OCI-M2 (cell line): Measurements from ENCODE around the gene TBC1D17.

Experiments used
- DNase-seq: peaks from one replicate; lab custom pipeline; 2025; ENCODE audit not compliant: unreplicated experiment; lab: John Stamatoyannopoulos, UW

Gene TBC1D17

DNA sequence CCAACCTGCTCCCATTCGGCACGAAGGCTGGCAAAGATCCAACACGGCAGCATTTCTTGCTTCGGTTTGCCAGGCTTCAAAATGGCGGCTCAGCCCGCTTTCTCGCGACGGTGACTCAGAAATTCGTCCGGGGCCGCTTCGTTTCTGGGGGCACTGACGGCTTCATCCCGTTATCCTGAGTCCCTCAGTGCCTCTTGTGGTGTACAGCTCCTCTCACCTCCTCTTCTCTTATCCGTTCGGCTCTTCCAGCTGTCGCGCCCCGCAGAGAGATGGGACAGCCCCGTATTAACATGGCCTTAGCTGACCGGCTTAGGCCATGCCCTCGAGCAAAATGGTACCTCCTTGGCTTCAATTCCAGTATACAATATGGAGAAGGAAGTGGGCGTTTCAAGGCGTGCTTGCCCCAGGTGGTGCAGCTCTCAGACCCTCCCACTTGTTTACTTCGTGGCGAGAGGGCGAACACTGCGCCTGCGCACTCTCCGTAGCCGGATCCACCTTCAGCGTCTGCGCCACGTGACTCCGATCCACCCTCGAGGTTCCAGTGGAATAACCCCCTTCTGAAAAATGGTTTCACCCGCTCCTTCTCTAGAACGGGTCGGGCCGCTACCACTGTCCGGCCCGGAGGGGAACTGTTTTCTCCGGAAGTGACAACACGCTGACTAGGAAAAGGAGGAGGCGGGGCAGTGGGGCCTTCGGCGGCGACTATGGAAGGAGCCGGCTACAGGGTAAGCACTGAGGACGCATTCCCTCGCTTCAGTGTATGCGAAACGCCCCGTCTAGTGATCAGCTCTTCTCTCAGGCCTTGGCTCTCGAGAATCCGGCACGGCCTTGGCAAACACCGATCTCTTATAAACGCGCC, at the start of gene TBC1D17, which contains the start of gene AKT1S1:
Gene TBC1D17, plus strand, starts transcription at position 683 of the 859 bp plus-strand sequence. Its CDS starts 22 bp downstream, at position 705.
Gene AKT1S1, minus strand, starts transcription at position 336 of the 859 bp plus-strand sequence. CDS start 4,060 bp downstream, outside the sequence.
- peak; percentile 98 for DNase-seq

DNA sequence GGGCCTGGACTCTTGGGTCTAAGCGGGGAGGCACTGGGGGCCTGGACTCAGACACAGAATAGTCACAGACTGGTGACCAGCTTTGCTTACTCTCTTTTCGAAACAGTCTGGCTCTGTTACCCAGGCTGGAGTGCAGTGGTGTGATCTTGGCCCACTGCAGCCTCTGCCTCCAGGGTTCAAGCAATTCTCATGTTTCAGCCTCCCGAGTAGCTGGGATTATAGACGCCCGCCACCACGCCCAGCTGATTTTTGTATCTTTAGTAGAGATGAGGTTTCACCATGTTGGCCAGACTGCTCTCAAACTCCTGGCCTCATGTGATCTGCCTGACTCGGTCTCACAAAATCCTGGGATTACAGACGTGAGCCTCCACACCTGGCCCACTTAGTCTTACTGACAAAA, 48.3 kb upstream of the TBC1D17 start:
- DNase-seq = no peak

DNA sequence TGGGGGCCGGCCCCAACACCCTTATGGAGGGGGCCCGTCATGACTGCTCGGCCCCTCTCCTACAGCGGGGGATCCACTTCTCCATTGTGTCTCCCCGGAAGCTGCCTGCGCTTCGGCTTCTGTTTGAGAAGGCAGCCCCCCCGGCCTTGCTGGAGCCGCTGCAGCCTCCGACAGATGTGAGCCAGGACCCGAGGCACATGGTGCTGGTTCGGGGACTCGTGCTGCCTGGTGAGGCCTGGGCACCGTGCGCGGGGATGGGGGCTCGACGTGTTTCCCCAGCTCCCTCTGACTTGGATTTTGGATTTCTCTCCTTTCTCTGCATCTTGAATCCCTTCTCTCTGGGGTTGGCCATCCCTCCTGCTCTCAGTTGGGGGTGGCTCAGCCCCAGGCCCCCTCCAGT, 47.8 kb upstream of the TBC1D17 start:
- no peak for DNase-seq

DNA sequence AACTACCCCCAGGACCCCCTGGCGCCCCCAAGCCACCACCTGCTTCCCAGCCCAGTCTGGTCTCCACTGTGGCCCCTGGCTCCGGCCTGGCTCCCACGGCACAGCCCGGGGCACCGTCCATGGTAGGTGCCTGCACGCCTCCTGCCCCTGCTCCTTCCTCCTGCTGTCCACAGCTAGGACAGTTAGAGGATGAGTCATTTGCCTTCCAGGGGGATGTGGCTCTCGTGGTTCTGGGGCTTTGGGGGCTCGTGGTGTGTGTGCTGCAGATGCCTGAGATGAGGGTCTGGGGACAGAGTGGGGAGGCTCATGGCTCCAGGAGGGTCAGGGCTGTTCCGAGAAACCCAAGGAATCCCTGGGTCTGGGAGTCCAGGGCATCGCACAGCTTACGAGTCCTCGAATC, 46.7 kb upstream of the TBC1D17 start:
- DNase-seq = no peak

DNA sequence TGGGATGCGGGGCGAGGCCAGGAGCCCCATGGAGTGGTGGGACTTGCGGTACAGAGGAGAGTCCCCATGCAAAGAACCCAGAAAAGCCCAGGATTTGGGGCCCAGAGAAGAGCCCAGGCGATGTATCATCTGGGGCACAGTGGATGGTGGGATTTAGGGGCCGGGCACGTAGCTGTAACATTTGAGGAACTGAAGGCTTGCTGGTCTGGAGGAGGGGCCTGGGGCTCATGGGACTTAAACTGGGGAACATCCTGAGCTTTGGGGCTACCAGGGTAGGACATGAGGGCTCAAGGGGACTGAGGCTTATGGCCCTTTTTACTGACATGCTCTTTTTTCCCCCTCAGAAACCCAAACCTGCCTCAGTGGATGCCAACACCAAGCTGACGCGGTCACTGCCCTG, 45.9 kb upstream of the TBC1D17 start:
- no peak for DNase-seq

DNA sequence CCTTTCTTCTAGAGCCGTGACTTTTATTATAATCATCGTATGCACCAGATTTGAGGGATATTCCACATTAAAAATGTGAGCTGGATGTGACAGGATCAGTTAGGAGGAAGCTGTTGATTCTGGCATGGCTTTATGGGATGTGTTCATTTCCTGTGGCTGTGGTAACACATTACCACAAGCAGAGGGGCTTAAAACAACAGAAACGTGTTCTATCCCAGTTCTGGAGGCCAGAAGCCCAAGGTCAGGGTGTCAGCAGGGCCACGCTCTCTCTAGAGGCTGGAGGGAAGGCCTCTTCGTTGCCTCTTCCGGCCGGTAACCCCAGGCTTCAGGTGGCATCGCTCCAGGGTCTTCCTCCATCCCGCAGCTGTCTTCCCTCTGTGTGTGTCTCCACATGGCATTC, 44.9 kb upstream of the TBC1D17 start:
- DNase-seq = no peak

DNA sequence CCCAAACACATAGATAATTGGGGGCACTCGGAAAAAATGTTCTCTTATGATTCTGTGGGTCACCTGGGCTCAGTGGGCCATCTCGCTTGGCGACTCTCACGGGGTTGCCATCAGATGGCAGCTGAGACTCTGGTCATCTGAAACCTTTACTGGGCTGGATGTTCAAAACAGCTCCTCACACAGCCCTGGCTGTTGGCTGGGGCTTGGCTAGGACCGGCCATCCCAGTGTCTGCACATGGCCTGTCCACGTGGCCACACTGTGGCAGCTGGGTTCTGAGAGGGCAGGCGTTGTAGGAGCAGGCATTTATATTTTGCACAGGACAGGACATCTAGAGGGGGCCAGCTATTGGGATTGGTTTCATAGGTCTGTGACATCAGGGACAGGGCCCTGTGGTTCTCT, 43.9 kb upstream of the TBC1D17 start:
- no peak for DNase-seq

DNA sequence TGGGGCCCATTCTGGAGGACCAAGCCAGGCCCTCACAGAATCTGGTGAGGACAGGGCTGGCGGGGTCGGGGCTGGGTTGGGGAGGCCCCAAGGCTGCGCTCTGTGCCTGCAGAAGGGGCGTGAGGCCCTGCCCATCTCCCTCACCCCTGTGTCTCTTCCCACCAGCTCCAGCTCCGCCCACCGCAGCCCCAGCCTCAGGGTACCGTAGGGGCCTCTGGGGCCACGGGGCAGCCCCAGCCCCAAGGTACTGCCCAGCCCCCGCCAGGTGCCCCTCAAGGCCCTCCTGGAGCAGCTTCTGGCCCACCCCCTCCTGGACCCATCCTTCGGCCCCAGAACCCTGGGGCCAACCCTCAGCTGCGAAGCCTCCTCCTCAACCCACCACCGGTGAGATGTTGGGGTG, 41.9 kb upstream of the TBC1D17 start:
- no peak for DNase-seq

DNA sequence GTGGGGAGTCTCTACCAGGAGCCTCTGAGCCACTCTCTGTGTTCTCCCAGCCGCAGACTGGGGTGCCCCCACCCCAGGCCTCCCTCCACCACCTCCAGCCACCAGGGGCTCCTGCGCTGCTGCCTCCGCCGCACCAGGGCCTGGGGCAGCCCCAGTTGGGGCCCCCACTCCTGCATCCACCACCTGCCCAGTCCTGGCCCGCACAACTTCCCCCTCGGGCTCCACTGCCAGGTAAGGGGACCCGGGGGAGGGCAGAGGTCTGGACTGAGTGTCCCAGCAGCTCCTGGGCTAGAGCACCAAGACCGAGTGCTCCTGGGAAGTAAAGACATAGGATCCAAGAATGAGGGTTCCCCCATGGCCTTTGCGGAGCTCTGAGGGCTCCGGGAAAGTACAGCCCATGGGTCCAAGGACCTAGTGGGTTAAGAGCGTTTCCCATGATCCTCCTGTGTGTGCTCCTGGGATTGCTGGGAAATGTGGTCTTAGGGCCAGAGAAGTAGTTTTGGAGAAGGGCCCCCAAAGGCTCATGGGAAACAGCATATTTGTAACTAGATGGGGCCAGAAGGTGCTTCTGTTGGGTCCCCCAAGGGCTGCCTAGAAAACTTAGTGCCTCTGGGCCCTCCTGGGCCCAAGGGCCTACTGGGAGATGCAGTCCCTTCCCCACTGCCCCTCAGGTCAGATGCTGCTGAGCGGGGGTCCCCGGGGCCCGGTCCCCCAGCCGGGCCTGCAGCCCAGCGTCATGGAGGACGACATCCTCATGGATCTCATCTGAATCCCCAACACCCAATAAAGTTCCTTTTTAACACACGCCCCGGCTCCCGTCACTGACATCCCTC, 41.1 kb upstream of the TBC1D17 start:
- no peak for DNase-seq

DNA sequence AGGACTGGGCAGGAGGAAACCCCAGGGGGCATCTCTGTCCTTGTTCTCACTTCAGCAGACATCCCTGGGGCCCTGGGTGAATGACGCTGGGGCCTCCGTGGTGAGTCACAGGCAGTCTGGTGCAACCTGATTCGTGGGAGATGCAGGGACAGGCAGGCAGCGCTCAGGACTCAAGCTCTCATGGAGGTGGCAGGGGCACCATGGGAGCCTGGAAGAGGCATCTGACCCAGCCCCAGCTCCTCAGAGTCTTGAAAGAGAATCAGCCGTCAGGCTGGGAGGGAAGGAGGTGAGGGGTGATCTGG, 40.5 kb upstream of the TBC1D17 start:
- no peak for DNase-seq

DNA sequence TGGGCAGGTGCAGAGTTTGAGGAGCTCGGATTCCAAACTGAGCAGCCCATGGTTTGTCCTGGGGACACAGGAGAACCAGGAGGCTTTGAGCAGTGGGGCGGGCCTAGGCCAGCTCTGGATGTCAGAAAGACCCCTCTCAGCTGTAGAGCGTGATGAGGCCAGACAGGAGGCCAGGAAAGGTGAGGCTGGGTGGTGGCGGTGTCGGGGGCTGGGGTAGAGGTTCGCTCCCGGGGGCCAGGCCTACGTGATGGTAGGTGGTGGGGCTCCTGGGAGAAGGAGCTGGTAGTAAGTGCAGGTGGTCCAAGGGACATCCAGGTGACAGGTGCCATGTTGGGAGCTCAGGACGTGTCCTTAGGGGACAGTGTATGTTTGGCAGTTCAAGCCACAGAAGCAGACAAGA, 40.1 kb upstream of the TBC1D17 start:
- DNase-seq = no peak

DNA sequence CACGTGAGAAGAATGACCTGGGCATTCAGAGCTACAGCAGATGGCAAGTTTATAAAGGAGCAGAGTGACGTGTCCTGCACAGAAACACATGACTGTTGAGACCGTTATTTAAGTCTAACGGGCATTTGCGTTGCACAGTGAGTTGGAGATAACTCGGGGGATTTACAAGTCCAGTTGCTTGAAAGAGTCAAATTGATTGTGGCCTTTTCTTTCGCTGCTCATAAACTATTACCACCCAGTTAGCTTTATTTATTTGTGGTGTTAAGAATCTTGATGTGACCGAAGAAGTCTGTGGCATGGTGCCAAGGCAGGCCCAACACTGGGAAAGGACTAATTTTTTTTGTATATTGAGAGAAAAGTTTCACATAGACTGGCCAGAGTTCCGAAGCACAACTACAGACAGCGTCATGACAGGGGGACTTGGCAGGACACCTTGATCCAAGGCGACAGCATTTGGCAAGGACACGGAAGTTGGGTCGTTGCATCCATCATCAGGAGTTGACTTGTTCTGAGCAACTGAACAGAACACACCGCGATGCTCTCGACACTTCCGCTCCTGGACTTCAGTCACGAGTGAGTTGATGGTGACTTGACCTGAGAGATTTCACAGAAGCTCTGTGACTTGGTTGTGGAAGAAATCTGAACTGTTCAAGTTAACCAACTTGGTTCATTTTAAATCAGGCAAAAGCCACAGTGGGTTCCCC, 38.5 kb upstream of the TBC1D17 start:
- DNase-seq = no peak

DNA sequence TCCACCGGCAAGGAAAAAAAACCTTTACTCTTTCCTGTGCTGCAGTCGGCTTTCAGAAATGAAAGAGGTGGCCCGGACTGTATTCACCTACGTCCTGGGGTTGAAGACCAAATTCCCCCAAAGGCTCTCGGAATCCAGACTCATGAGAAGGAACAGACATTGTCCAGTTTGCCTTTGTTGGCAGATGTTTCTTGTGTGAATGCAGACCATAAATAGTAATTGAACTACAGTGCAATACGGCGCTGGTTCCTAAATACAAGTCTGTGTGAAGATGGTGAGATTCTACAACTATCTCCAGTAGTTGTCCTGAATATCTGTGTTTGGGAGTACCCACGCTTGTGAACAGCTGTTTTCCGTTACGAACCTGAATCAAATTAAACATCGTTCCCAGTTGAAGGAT, 37.8 kb upstream of the TBC1D17 start:
- no peak for DNase-seq

DNA sequence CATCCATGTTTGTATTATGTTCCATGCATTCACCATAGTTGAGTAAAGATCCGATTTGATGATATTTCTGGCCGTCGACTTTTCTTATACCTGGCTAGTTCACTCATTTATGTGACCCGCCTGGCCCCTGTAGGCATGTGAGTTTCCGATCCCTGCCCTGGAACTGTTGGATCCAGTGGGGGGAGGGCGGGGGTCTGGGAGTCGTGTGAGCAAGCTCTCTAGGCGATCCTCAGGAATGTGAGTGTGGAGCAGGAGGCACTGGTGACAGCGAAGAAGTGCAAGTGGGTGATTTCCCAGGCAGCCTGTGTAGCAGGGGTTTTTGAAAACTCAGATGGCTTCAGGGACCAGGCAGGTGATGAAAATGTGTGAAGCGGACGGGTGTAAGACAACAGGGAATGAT, 37.2 kb upstream of the TBC1D17 start:
- no peak for DNase-seq

DNA sequence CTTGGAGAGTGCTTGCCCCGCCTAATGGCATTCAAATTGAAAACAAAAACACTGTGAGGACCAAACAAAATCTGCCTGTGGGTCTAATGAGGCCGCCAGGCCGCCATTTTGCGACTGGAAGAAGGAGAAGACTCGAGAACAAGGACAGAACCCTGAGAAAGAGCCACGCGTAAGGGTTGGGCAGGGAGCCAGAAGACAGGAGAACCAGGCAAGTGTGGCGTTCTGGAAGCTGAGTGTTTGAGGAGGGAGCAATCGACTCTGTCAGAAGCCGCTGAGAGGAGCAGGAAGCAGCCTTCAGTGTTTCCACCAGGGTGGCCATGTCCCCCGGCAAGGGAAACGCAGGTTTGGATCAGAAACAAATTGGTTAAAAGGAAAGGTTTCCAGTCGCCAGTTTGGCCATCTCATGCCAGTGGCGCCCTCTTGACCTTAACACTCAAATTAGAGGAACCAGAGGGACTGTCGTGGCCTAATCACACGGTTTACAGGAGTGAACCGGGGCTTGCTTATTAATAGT, 36.7 kb upstream of the TBC1D17 start:
- DNase-seq = no peak

DNA sequence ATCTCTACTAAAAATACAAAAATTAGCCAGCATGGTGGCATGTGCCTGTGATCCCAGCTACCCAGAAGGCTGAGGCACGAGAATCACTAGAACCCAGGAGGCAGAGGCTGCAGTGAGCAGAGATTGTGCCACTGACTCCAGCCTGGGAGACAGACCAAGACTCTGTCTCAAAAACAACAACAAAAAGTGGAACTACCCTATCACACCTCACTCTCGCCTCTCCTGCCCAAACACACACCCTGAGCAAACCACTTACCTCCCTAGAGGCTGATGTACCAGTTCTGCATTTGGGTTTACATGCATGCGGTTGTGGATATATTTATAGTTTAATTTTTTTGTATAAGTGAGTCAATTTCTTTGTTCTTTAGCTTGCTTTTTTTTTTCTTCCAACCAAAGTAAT, 34.2 kb upstream of the TBC1D17 start:
- no peak for DNase-seq

DNA sequence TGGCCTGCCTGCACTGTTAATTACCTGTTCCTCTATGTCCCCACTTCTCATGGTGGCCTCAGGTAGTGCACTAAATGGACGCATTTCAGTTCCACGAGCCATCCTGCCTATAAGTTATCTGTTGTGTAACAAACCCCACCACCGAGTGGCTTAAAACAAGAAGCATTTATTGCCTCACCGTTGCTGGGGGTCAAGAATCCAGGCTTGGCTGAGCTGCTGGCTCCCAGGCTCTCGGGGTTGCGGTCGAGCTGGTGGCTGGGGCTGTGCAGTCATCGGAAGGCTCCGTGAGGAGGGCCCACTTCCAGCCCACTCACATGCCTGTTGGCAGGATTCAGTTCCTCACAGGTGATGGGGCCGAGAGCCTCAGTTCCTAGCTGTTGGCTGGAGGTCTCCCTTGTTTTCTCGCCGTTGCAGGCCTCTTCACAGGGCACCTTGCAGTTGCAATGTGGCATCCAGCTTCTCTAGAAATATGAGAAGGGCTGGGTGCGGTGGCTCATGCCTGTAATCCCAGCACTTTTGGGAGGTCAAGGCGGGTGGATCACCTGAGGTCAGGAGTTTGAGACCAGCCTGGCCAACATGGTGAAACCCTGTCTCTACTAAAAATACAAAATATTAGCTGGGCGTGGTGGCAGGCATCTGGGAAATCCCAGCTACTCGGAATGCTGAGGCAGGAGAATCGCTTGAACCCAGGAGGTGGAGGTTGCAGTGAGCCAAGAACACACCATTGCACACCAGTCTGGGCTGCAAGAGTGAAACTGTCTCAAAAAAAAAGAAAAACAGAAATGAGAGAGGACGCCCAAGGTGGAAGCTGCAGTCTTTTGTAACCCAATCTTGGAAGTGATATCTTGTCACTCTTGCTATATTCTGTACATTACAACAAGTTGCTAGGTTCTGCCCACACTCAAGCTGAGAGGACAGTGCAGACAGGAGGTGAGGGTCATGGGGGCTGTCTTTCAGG, 33.1 kb upstream of the TBC1D17 start:
- no peak for DNase-seq

DNA sequence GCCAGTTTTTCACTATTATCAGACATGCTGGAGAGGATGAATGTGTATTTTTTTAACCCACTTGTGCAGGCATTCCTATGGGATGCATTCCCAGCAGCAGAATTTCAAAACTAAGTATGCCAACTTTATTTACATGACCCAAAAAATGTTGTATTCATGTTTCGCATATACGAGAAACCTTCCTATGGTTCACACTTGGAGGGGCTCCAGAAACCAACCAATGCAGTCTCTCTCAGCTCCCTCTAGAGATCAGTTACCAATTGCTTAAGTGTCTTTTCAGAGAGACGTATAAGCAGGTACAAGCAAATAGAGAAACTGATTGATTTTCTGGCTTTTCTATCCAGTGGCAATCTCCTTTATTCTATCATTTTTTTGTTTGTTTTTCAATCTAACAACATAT, 32.1 kb upstream of the TBC1D17 start:
- DNase-seq = no peak

DNA sequence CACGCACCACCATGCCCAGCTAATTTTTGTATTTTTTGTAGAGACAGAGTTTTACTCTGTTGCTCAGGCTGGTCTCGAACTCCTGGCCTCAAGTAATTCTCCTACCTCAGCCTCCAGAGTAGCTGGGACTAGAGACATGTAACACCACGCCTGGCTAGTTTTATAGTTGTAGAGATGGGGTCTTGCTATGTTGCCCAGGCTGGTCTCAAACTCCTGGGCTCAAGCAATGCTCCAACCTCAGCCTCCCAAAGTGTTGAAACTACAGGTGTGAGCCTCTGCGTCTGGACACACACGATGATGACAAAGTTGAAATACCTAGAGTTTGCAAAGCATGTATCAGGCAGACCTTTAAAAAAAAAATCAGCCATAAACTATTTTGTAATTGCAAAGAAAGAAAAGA, 31.1 kb upstream of the TBC1D17 start:
- DNase-seq = no peak
